DMS114 treated with DMSO at 0.1 percent for 48 hours (cell line): Measurements from ENCODE around the gene ENTPD6.

Experiments
- DNase-seq: peaks from one replicate; lab custom pipeline; 2025; ENCODE audit not compliant: unreplicated experiment; lab: John Stamatoyannopoulos, UW

The ENTPD6 gene

DNA sequence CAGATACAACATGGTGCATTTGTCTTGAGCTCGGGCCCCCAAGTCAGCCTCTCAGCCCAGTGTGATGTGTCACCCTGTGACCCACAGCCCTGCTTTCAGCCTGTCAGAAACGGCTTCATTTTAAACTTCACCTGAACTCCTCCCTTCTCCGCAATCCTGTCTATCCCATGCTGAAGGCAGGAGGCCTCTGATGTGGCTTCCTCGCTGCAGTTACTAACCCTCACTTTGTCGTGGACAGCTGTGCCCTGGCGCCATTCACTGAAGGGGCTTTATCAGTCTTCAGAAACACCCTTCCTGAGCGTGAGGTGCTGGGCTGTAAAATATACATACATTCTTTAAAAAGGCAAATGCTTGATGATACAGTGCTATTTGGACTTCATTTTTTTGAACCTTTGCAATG is 7.9 kb upstream of the ENTPD6 start:
- DNase-seq = no peak

- DNase-seq = no peak
Observed at GRCh38 chr20:25188218-25188617, 7.3 kb upstream of the ENTPD6 start.

DNA sequence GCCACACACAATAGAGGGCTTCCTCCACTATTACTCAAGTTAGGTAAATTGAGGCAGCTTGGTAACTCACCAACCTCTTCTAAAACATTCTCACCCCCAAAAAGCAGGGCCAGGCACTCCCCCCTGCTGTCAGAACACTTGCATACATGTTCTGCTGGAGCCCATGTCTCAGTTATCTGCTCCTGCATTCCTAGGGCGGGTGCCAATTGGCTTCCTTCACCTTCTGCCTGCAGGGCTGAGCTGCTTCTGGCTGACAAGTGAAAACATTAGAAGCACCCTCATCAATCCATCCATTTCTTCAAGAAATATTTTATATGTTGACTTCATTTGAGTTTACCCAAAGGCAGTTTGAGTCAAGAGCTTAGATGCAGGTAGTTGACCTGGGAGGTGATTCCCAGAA is 4.5 kb upstream of the ENTPD6 start:
- no peak for DNase-seq

DNA sequence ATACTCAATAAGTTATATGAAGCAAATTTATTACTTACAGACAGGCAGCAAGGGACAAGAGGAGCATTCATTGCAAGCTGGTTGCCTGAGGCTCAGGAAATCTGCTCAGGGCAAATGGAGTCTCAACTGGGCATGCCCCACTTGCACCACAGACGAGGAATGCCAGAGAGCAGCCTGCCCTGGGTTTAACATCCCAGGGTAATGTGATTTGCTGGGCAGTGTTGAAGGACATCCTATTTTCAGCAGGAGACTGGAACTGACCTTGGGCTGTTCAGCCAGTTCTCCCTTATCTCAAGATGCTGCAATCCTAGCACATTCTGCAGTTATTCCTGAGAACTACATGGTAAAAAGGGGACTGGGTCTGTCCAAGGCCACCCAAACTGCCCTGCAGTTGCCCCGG is 3.8 kb upstream of the ENTPD6 start:
- DNase-seq = no peak

- no peak for DNase-seq
Observed at GRCh38 chr20:25193843-25194242, 1.7 kb upstream of the ENTPD6 start.

DNA sequence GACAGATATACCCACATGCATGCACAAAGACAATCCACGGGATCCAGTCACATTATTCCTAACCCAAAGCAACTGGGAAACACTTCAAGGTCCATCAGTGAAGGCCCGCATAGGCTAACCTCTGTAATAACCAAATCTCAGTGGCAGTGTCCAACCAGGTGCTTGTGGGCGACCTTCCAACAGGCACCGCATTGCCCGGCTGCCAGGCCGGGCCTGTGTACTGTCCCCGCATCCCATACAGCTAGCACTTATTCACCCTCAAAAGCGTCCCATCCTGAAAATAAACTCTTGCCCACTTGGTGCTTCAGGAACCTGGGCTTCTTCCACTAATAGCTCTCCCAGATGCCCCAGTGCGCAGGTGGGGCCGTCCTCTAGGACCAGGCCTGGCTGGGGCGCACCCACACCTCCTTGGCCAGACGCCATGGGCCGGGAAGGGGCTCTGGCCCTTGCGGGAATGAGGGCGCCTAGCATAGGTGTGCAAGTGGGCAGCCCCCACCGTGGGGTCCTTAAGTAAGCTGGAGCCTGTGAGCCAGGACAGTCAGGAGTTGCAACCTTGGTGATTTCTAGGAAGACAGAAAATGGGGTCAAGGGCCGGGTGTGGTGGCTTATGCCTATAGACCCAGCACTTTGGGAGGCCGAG is 1.1 kb upstream of the ENTPD6 start:
- no peak for DNase-seq

- no peak for DNase-seq
Observed at GRCh38 chr20:25195962-25196785, 662 bp downstream of the ENTPD6 start.

GRCh38 chr20:25196786-25197120 is 1.2 kb downstream of the ENTPD6 start:
- no peak for DNase-seq

DNA sequence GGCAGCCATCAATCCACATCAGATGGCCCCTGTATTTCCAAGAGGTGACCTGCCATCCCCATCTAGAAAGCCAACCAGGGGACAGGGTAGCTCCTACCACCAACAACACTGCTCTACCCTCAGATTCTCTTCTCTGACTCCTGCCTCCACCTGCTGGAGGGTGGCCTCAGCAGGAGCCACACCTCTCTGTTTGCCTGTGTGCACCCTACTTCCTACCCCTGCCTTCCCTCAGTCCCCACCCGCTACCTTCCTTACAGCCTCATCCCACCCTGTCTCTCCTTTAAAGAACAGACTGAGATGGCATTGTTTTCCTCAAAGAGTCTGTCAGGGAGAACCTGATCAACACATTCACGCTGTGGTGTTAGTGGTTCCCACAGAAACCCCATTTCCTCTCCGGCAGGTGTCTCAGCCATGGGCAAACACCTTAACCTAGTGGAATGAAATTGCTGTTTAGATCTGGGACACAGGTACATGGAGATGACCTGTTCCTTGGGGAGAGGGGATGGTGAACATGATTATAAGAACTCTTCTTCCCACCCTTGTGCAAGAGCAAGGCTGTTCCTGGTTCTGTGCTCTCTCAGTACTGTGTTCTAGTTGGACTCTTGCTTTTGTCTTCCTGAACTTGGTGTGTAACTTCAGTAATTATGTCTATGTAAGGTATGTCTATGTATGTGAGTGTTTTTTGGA is 1.8 kb downstream of the ENTPD6 start:
- no peak for DNase-seq

DNA sequence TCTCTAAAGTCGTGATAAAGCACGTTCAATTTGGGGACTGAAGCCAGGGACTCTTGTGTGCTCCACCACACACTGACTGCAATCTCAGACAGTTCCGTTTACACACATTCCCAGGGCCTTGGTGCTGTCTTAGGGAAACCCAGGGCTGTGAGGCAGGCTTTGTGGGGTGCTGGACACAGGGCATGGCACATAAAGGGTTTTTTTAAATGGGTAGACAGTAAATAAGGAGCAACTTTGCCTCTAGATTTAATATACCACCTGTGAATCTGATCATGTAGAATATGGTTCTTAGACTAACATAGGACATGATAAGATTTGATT is 2.3 kb downstream of the ENTPD6 start:
- no peak for DNase-seq

DNA sequence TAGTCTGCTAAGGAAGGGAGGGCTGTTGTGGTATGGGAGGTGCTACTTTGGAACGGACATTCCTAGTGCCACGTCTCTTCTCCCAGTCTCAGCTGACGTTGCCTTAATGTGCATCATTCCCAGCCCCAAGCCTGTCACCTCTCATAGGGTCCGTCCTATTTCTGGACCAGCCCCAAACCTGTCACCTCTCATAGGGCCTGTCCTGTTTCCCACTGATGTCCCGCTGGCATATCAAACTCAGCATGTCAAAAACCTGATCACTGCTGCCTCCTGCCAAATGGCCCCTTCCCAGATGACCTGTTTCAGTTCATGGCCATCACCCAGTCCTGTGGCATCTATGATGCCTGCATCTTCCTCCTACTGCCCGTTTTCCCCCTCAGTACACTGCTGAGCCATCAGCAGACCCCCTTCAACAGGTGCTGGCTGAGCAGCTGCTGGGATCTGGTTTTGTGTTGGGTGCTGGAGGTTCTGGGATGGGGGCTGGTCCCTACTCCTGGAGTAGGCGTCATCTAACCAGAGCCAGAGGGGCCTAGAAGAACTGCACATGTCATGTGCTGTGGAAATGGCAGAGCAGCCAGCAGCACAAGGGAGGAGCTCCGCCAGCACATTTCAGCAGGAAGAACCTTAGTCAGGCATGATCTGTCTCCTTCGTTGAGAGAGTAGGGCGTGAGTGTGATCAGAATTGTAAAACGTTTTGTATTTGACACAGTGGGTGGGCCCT is 3.3 kb downstream of the ENTPD6 start:
- no peak for DNase-seq

GRCh38 chr20:25199473-25200260 is 4.2 kb downstream of the ENTPD6 start:
- no peak for DNase-seq

DNA sequence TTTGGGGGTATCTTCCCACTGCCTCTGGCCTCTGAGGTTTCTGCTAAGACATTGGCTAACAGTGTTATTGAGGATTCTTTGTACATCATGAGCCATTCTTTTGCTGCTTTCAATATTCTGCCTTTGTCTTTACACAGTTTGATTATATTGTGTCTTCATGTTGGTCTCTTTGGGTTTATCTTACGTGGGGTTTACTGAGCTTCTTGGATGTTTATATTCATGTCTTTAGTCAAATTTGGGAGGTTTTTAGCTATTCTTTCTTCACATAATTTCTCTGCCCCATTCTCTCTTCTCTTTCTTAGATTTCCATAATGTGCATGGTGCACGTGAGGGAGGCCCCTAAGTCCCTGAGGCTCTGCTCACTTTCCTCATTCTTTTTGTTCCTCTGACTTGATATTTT is 7.6 kb downstream of the ENTPD6 start:
- DNase-seq = no peak

- no peak for DNase-seq
Observed at GRCh38 chr20:25203871-25204320, 8.4 kb downstream of the ENTPD6 start.

- DNase-seq = no peak
Observed at GRCh38 chr20:25204550-25205276, 9.2 kb downstream of the ENTPD6 start.

DNA sequence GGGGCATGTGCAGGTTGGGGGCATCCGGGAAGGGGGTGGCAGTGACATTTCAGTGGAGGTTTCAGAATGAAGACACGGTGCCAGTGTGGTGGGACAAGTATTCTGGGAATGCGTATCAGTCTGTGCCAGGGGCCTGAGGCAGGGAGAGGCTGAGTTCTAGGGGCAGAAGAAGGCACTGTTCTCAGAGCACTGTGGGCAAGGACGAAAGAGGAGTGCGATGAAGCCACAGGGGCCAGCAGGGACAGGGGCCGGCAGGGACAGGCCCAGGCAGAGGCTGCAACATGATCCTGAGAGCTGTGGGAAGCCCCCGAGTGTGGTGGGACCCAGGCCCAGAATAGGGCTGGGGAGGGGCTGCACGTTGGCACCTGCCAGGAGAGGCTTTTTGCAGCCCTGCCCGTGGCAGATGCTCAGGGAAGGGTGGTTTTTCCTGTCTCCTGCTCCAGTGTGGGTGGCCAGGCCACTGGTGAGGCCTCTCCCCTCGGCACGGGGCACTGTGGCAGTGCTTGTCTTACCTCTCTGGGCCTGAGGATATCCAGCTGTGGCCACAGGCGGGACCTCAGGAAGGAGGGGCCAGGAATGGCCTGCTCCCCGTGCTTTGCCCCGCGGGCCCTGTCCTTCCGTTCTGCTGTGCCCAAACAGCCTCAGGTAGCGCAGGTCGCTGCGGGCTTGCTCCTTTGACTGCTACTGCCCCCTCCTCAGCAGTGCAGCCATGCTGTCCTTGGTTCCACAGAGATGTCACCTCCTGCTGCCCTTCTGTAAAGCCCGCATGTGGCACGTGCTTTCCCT is 10.0 kb downstream of the ENTPD6 start:
- no peak for DNase-seq

DNA sequence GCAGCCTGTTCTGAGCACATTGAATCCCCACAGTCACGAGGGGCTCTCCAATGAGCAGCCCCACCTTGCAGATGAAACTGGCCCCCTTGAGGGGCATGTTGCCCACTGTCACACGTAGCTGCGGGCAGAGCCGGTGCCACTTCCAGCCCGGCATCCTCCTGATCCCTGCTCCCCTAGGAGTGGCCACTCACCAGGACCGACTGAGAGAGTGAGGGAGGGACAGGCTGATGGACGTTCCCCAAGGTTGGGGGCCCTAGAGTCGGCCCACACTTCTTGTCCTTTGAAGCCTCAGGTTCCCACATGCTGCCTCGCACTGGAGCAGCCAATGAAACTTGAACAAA is 10.5 kb downstream of the ENTPD6 start:
- no peak for DNase-seq

DNA sequence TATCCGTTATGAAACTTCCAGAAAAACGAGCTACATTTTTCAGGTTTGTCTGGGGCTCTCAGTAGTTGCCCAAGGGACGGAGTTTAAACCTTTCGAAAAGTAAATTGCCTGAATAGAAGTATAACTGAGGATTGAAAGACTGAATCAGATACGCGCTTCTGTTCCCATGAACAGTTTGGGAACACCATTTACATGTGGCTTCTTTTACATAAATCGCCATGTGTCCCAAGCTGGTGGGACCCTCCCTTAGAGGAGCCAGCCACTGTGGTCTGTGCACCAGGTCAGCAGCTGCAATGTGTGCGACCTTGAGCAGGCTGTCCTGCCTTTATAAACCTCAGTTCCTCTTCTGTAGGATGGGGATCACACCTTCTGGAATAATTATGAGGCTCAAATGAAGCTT is 11.0 kb downstream of the ENTPD6 start:
- no peak for DNase-seq

GRCh38 chr20:25207149-25207959 is 11.8 kb downstream of the ENTPD6 start:
- no peak for DNase-seq
